ENCODE measurements around the gene LIMK1.

DNA sequence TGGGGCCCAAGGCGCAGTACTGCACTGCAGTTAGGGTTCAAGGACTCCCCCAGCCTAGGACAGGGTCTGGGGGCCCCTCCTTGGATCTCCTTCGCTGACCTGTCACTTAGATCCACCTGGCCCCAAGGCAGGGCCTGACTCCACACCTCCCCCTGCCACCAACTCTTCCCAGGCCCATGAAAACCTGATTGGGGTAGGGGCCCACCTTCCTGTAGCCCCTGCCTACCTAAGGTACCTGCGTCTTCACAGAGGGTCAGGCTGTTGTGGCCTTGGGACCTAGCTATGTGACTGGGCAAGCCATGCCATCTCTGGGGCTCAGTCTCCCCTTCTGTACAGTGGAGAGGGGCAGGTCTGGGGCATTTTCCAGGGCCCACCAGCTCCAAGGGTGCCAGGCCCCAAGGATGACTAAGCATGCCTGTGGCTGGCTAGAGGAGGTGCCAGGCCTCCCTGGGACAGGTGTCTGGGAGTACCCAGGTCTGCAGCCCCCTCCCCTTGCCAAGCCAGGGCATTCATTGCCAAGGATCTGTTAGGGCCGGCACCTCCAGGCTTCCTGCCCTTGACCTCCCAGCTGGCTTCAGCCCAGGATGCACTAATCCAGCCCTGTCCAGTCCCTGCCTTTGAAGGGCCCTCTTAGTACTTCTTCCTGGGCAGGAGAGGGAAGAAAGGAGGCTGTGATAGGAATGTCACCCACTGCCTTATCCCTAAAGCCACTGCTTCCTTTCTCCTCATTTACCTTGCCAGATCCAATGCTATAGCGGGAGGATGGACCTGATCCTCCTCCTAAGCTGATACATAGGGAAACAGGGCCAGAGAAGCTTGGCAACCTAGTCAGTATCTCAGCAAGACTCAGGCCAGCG, 1.3 kb downstream of the LIMK1 start:
- TF ChIP-seq, protein P1, sequence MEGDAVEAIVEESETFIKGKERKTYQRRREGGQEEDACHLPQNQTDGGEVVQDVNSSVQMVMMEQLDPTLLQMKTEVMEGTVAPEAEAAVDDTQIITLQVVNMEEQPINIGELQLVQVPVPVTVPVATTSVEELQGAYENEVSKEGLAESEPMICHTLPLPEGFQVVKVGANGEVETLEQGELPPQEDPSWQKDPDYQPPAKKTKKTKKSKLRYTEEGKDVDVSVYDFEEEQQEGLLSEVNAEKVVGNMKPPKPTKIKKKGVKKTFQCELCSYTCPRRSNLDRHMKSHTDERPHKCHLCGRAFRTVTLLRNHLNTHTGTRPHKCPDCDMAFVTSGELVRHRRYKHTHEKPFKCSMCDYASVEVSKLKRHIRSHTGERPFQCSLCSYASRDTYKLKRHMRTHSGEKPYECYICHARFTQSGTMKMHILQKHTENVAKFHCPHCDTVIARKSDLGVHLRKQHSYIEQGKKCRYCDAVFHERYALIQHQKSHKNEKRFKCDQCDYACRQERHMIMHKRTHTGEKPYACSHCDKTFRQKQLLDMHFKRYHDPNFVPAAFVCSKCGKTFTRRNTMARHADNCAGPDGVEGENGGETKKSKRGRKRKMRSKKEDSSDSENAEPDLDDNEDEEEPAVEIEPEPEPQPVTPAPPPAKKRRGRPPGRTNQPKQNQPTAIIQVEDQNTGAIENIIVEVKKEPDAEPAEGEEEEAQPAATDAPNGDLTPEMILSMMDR (IDR thresholded peaks at IDR 0.05): no peak
- no peak for TF ChIP-seq POLR2AphosphoS5 (IDR thresholded peaks at IDR 0.05)
